ENCODE data around the gene PIP.
"Not testable (repeated sequence)": the region's sequence is repeated elsewhere in the genome, so short reads cannot be mapped to it uniquely, and the experiment has no call there.

The PIP gene, protein sequence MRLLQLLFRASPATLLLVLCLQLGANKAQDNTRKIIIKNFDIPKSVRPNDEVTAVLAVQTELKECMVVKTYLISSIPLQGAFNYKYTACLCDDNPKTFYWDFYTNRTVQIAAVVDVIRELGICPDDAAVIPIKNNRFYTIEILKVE

DNA sequence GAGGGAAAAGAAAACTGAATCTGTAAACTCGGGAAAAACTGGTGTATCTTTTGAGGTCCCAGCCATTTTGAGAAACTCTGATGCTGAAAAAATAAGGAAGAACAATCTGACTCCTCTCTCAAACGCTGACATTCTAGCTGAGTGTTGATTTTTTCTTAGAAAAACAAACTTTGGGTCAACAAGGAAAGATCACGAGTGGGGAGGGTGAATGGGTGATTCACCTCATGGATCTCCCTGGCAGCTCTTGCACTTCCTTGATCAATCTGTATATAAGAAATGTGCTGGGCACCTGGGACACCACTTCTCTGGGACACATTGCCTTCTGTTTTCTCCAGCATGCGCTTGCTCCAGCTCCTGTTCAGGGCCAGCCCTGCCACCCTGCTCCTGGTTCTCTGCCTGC lies at the start of gene PIP:
PIP (plus strand) TSS at position 297 of the 400 bp plus-strand sequence; CDS start at position 337, 40 bp downstream.
- DNase-seq (ENCODE audit: low read depth), result no peak

DNA sequence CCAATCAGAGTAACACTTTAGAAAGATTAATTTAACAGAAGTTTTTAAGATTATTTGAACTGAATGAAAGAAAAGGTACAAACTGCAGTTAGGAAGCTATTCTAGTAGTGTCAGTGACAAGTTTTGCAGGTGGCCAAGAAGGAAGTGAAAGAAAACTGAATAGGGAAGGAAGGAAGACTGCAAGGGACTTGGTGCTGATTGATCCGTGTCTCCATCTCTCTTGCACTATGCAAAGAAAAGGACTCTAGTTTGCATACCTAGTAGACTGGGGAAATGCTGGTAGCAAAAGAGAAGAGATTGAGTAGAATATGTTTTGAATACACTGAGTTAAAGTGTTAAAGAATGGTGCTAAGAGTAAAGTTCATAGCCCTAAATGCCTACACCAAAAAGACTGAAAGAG lies 46.8 kb upstream of the PIP start:
- DNase-seq (ENCODE audit: low read depth), result no peak

DNA sequence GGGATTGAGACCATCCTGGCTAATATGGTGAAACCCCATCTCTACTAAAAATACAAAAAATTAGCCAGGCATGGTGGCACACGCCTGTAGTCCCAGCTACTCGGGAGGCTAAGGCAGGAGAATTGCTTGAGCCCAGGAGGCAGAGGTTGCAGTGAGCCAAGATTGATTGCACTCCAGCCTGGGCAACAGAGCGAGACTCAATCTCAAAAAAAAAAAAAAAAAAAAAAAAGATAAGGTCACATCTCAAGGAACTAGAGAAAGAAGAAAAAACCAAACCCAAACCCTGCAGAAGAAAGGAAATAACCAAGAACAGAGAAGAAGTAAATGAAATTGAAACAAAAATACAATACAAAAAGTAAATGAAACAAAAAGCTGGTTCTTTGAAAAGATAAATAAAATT lies 46.3 kb upstream of the PIP start:
- not testable (repeated sequence) for DNase-seq (ENCODE audit: low read depth)

DNA sequence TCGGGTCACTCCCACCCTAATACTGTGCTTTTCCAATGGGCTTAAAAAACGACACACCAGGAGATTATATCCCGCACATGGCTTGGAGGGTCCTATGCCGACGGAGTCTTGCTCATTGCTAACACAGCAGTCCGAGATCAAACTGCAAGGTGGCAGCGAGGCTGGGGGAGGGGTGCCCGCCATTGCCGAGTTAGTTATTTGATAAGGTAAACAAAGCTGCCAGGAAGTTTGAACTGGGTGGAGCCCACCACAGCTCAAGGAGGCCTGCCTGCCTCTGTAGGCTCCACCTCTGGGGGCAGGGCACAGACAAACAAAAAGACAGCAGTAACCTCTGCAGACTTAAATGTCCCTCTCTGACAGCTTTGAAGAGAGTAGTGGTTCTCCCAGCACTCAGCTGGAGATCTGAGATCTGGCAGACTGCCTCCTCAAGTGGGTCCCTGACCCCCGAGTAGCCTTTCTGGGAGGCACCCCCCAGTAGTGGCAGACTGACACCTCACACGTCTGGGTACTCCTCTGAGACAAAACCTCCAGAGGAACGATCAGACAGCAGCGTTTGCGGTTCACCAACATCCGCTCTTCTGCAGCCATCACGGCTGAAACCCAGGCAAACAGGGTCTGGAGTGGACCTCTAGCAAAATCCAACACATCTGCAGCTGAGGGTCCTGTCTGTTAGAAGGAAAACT lies 43.2 kb upstream of the PIP start:
- not testable (repeated sequence) for DNase-seq (ENCODE audit: low read depth)

DNA sequence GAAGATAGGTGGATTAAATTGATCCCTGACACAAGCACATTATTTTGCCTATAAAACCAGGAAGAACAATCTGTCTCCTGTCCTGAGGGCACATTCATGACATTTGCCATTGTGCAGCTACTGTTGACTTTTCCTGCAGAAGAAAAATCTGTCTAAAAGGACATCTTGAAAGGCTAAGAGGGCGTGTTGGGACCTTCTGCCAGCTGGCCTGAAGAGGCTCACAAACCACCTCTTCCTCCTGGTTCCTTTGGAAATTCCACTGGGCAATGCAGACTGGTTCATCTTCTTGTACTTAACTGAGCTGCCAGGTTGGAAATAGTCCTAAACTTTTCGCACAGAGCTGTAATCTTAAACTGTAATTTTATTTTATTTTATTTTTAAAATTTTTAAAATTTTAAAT lies 35.7 kb upstream of the PIP start:
- DNase-seq (ENCODE audit: low read depth), result no peak

DNA sequence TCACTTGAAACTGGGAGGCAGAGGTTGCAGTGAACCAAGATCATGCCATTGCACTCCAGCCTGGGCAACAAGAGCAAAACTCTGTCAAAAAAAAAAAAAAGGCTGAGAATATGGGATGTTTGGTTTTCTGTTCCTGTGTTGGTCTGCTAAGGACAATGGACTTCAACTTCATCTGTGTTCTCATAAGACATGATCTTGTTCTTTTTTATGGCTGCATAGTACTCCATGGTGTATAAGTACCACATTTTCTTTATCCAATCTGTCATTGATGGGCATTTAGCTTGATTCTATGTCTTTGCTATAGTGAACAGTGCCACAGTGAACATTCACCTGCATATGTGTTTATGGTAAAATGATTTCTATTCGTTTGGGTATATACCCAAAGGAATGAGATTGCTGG lies 32.3 kb upstream of the PIP start:
- not testable (repeated sequence) for DNase-seq (ENCODE audit: low read depth)

DNA sequence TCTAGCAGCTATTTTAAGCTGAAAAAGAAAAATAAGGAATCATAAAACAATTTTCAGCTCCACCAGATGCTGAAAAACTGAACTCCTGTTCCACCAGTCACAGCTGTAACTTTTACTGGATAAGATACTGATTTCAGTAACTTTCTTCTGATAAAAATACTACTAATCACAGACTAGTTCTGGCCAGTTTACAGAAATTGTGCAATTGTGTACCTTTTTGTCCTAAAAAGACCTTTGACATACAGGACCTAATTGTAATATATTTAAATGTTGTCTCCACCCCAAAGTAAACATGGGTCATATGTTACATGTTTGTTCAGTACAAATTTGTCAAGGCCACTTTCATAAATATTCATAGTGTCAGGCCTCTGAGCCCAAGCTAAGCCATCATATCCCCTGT lies 27.1 kb upstream of the PIP start:
- no peak for DNase-seq (ENCODE audit: low read depth)

DNA sequence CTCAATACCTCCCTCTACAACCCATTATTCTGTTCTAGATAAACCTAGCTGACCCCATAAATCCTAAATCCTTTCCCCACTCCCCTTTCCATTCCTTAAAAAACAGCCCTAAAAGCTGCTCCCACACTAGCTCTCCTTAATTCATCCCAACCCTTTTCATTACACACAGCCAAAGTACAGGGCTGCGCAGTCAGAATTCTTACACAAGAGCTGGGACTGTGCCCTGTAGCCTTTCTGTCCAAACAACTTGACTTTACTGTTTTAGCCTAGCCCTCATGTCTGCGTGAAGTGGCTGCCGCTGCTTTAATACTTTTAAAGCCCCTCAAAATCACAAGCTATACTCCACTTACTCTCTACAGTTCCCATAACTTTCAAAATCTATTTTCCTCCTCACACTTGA lies 23.9 kb upstream of the PIP start:
- not testable (repeated sequence) for DNase-seq (ENCODE audit: low read depth)

DNA sequence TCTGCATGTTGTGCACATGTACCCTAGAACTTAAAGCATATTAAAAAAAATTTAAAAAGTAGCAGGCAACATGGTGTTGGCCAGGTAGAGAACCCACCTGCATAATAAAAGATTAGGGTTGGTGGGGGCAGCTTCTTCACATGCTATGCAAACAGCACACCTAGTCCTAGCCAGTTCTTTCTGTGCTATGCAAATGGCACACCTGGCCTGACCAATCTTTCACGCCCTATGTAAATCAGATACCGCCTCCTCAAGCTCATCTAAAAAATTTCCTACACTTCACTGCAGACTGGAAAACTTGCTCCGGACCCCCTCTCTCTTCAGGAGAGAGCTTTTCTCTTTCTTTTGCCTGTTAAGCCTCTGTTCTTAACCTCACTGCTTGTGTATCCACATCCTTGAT lies 14.5 kb upstream of the PIP start:
- no peak for DNase-seq (ENCODE audit: low read depth)

DNA sequence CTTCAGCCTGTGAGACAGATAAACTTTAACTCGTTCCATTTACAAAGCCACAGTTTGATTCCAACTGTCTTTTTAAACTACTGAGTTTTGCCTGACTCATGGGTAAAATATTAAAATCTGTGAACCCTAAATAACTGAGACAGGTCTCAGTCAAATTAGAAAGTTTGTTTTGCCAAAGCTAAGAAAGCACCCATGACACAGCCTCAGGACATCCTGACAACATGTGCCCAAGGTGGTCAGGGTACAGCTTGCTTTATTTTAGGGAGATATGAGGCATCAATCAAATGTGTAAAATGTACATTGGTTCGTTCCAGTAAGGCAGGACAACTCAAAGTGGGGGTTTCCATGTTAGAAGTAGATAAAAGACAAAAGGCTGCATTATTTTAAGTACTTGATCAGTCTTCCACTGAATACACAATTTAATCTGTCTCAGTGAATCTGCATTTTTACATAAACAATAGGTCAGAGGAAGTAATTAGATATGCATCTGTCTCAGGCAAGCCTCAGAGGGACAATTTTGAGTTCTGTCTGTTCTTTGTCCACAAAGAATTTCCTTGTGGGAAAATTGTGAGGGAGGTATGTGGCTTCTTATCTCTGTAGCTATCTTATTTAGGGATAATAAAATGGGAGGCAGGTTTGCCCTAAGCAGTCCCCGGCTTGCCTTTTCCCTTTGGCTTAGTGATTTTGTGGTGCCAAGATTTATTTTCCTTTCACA lies 11.0 kb upstream of the PIP start:
- no peak for DNase-seq (ENCODE audit: low read depth)

DNA sequence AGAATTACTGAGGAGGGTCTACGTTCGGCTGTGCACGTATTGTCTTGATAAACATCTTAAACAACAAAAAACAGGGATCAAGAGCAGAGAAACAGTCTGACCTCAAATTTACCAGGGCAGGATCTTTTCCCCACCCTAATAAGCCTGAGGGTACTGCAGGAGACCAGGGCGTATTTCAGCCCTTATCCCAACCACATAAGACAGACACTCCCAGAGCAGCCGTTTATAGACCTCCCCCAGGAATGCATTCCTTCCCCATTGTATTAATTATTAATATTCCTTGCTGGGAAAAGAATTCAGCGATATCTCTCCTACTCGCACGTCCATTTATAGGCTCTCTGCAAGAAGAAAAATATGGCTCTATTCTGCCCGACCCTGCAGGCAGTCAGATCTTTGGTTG lies 8.6 kb upstream of the PIP start:
- not testable (repeated sequence) for DNase-seq (ENCODE audit: low read depth)

DNA sequence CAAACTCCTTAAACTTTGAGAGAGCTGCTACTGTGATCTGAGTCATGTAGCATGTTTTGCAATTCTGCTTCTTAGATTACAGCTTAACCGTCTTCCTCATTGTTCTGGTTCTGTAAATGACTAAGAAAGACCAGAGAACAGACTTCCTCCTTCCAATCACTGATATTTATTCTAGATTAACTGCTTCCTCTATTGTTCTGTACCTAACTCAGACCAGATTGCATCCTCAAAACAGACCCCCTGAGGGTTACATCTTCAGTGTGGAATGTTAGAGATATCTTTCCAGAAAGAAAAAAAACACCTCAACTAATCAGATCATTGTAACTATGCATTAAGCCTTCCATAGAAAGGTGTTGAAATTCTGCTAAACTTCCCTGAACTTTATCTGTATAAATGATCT lies 5.7 kb upstream of the PIP start:
- DNase-seq (ENCODE audit: low read depth), result no peak

DNA sequence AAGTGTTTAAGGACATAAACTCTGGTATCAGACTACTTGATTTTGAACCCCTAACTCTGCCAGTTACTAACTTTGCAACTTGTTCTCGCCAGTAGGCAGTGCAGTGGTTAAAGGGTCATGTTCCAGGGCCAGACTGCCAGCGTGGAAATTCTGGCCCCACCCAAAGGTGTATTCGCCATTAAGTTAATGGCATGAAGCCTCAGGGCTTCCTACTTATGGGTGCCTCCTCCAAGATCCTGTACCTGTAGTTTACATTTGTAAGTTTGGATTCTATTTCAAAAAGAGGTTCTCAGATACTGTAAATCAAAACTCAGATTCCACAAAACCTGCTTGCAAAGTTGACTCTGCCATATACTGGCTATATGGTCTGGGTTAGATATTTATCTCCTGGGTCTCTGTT lies 2.8 kb upstream of the PIP start:
- DNase-seq (ENCODE audit: low read depth), result no peak

DNA sequence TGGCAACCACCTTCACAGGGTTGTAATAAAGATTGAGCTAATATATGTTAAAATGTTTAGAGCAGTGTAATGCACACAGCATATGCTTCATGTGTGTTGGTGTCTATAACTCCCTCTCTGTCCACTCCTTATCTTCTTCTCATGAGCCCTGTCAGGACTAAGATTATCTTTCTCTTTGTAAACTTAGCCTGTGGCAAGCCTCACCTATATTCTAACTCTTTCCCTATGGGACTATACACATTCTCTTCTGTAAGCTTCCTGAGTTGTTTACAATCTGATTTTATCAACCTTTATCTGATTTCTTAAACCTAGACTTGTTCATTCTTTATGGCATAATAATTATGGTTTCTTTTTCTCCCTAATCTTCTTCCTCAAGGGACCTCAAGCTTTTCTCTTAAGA lies 2.4 kb upstream of the PIP start:
- DNase-seq (ENCODE audit: low read depth), result no peak

DNA sequence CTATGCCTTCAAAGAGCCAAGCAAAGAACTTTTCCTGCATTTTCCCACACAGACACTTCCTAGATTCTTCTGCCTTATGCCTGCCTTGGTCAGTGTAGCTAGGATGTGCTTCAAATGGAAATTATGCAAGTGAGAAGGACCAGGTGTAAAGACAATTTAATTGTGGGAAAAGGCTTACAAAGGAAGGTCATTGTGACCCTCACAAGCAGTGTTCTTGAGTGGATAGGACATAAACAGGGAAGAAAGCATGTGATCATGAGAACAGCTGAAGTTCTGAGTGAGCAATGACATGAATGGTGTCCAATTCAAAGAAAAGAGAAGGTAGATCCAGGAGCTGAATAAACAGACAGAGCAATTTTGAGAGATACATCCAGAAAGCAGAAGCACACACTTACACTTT lies 1.3 kb upstream of the PIP start:
- DNase-seq (ENCODE audit: low read depth), result no peak

DNA sequence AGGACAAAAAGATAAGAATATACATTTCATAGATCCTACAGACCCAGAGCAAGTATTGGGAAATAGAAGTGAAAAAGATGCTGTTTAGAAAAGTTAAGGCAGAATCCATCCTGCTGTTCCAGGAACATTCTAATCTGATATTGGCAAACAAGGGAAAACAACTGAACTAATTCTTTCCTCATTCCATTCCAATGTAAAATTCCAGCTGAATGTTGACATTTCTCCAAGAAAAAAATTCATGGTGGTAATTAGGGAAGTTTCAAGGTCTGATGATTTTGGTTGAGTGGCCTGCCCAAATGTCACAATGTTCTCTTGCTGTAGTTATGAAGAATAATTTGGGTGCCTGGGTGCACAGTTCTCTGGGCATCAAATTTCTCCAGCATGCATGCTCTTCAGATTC lies 15.2 kb downstream of the PIP start:
- no peak for DNase-seq (ENCODE audit: low read depth)

DNA sequence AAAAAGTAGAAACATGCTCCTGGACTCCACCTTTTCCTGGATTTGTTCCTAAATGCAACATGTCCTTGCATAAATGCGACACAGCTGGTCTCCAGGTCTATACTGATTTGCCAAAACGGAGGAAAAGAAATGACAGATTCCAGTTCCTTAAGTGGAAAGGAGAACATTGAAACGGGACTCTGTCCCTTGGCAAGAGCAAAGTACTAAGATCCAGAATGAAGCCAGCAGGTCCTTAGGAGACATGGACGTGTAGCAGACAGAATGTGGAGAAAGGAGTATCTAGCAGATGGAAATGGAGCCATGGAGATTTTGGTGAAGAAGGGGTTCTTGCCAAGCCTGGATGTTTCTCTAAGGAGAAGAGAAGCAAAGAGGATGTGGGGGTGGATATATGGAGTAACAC lies 16.2 kb downstream of the PIP start:
- DNase-seq (ENCODE audit: low read depth), result no peak

DNA sequence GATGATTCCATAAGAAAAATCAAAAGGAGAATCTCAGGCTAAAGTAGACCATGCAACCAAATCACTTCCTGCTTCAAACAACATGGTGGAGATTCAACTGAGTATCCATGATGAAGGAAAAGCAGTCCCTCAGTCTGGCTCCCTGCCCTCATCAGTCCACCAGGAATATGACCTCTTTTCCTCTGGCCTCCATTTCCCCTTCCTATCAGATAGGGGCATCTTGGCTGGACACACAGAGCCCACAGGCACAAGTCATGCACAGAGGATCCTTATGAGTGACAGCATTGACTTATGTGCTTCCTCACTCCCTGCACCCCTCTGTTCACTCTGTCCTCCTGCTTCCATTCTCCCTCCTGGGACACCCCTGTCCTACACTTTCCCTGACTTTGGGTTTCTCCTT lies 16.8 kb downstream of the PIP start:
- no peak for DNase-seq (ENCODE audit: low read depth)

DNA sequence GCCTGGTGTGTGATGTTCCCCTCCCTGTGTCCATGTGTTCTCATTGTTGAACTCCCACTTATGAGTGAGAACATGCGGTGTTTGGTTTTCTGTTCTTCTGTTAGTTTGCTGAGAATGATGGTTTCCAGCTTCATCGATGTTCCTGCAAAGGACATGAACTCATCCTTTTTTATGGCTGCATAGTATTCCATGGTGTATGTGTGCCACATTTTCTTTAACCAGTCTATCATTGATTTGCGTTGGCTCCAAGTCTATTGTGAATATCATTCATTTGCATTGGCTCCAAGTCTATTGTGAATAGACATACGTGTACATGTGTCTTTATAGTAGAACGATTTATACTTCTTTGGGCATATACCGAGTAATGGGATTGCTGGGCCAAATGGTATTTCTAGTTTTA lies 18.8 kb downstream of the PIP start:
- not testable (repeated sequence) for DNase-seq (ENCODE audit: low read depth)

DNA sequence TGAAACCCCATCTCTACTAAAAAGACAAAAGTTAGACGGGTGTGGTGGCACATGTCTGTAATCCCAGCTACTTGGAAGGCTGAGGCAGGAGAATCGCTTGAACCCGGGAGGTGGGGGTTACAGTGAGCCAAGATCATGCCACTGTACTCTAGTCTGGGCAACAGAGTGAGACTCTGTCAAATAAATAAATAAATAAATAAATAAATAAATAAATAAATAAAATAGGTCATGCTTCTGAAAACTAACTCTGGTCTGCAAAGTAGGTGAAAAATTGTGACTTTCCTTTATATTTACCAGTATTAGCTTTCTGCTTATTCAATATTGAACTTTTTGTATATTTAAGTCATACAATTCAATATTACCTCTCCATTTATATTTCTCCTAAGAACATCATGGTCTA lies 26.7 kb downstream of the PIP start:
- DNase-seq (ENCODE audit: low read depth), result not testable (repeated sequence)

DNA sequence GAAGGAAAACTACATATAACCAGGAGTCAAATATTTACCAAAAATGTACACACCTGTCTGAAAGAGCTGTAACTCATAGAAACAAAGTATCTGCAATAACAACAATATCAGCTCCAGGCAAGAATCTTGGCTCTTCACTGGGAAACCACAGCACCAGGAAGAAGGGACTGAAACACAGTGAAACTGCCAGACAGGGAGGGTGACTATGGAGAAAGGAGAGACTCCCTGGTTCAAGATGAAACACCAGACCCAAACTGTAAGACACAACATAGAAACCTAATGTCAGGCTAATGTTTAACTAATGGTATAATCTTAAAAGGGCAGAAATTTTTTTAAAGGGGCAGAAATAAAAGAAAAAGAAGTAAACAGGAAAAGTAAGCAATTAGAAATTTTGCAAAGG lies 39.8 kb downstream of the PIP start:
- DNase-seq (ENCODE audit: low read depth), result no peak

DNA sequence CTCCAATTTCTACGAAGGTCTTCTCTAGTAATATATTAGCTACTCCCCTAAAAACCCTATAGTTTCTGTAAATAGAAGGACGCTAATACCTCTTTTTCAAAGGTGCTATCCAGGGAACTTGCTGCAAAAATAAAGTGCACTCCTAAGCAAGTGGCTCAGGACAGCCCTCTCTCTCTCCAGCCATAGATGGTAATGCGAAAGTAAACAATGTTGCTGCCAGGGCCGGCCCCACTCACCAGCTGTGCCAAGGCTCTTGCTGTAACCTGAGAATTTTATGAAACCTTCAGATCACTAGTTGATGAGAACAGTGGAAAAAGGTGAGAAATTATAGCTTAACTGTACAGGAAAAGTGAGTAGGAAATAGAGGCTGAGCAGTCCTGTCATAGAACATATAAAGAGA lies 40.5 kb downstream of the PIP start:
- DNase-seq (ENCODE audit: low read depth), result no peak

DNA sequence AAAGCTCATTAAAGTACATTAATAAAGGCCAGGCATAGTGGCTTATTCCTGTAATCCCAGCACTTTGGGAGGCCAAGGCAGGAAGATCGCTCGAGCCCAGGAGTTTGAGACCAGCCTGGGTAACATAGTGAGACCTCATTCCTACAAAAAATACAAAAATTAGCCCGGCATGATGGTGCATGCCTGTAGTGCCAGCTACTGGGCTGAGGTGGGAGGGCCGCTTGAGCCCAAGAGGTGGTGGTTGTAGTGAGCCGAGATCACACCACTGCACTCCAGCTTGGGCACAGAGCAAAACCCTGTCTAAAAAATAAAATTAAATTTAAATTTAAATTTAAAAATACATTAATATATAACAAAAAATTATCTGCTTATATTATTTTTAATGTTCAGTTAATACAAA lies 44.3 kb downstream of the PIP start:
- no peak for DNase-seq (ENCODE audit: low read depth)

Measured in stimulated activated CD8-positive, alpha-beta memory T cell treated with anti-CD3 and anti-CD28 coated beads, Interleukin-12 subunit alpha, Interleukin-12 subunit beta, amount 100 ng/mL, for 4 hours (primary cell).